K562 (cell line): ENCODE results near the gene CCDC106. TPM values are rescaled to one million over a fixed set of nuclear protein-coding genes. Genes with fewer than 3 reads are reported as not detected.

ENCODE experiments used
- ATAC-seq: fragments of 200-7000 bp; cut with Tn5 transposase; 3 replicates; pipeline ENCODE4 v1.9.1; 2020; ENCODE audit warnings: moderate library complexity
- BruUV-seq: library from RNA; stranded (reverse); fragments of 400-500 nt; replicated peaks from 2 replicates; lab custom pipeline; 2021; lab: Mats Ljungman, UMichigan
- CTCF ChIA-PET: fragments of 300-600 bp; formaldehyde crosslinking; extraction: SDS; loops from one replicate; lab custom pipeline; 2021; ENCODE audit warnings: low intra/inter-chr PET ratio; lab: Yijun Ruan, JAX
- POLR2A ChIA-PET: fragments of 300-600, 350-650 bp; sonication (Branson Sonifier 250); formaldehyde crosslinking; extraction: SDS; loops from one replicate; lab custom pipeline; 2021; ENCODE audit warnings: antibody characterized with exemption, inconsistent platforms; lab: Yijun Ruan, JAX
- DNase-seq, 4 experiments: peaks; one replicate each; pipeline versions ENCODE4 v3.0.0 to v3.0.0-alpha.2; 2011 to 2018; ENCODE audit warnings: low spot score in 3 of 4, mixed read lengths in 3 of 4; ENCODE audit errors: extremely low read depth in 1 of 4
- FAIRE-seq: peaks from 2 replicates; lab custom pipeline; 2011; peaks lifted over from hg19 to GRCh38; lab: Jason Lieb, UNC
- H2AFZ ChIP-seq: 2 replicates; pipeline ENCODE4 v1.6.0; 2011; ENCODE audit warnings: low read depth, low read length, control low read depth, inconsistent platforms
- H3K27ac ChIP-seq: fragments of 200-600 bp; 3 replicates; pipeline ENCODE4 v1.8.0; 2011; ENCODE audit warnings: low read depth, mild to moderate bottlenecking, control low read depth, inconsistent platforms, low read length, moderate library complexity, mixed read lengths; ENCODE audit errors: extremely low read depth
- H3K27me3 ChIP-seq, 2 experiments: fragments of 300-600 bp in 1 of 2; 2 replicates in 1 of 2; 3 replicates in 1 of 2; pipeline versions ENCODE4 v1.6.0 to v1.8.0; 2011; ENCODE audit warnings: inconsistent platforms in 2 of 2, low read length in 2 of 2, mild to moderate bottlenecking in 1 of 2, mixed read lengths in 1 of 2, moderate library complexity in 1 of 2; ENCODE audit not compliant: control insufficient read depth in 2 of 2, insufficient read depth in 2 of 2
- H3K36me3 ChIP-seq: fragments of 300-600 bp; 3 replicates; pipeline ENCODE4 v1.8.0; 2011; ENCODE audit warnings: mild to moderate bottlenecking, low read length, inconsistent platforms; ENCODE audit not compliant: control insufficient read depth, insufficient read depth
- H3K4me1 ChIP-seq, 2 experiments: fragments of 200-600 bp in 1 of 2; replicated peaks in 1 of 2; 2 replicates in 1 of 2; 3 replicates in 1 of 2; pipeline versions ENCODE4 v1.5.1 to v1.8.0; 2011; ENCODE audit warnings: inconsistent platforms in 2 of 2, low read length in 2 of 2, mild to moderate bottlenecking in 1 of 2, mixed read lengths in 1 of 2, moderate library complexity in 1 of 2; ENCODE audit not compliant: control insufficient read depth in 2 of 2, insufficient read depth in 2 of 2
- H3K4me2 ChIP-seq: 2 replicates; pipeline ENCODE4 v1.6.1; 2011; ENCODE audit warnings: low read length, control low read depth, inconsistent platforms, mixed read lengths; ENCODE audit not compliant: insufficient read depth
- H3K4me3 ChIP-seq: fragments of 200-600 bp; sonication (generic), shearing (Covaris generic); 2 replicates; pipeline ENCODE4 v1.5.1; 2016; ENCODE audit warnings: control low read depth, inconsistent platforms
- H3K79me2 ChIP-seq: fragments of 200-600 bp; 3 replicates; pipeline ENCODE4 v1.8.0; 2011; ENCODE audit warnings: low read length, inconsistent platforms; ENCODE audit not compliant: control insufficient read depth, insufficient read depth
- H3K9ac ChIP-seq, 2 experiments: 2 replicates each; pipeline versions ENCODE4 v1.6.0 to v1.6.1; 2011; ENCODE audit warnings: low read depth in 2 of 2, low read length in 2 of 2, control low read depth in 1 of 2, inconsistent platforms in 1 of 2, mild to moderate bottlenecking in 1 of 2, mixed read lengths in 1 of 2; ENCODE audit not compliant: insufficient read depth in 1 of 2
- H3K9me1 ChIP-seq: one replicate; pipeline ENCODE4 v1.6.0; 2011; ENCODE audit warnings: inconsistent platforms, mild to moderate bottlenecking, low read length, moderate library complexity; ENCODE audit not compliant: control insufficient read depth, insufficient read depth
- H3K9me3 ChIP-seq: replicated peaks from 2 replicates; pipeline ENCODE4 v1.5.1; 2011; ENCODE audit warnings: low read depth, low read length, inconsistent platforms; ENCODE audit not compliant: control insufficient read depth, insufficient read depth
- H4K20me1 ChIP-seq: replicated peaks from 2 replicates; pipeline ENCODE4 v1.6.1; 2011; ENCODE audit warnings: low read length, inconsistent platforms, mixed read lengths; ENCODE audit not compliant: control insufficient read depth, insufficient read depth
- ATF4 ChIP-seq: fragments of 450-650 bp; formaldehyde crosslinking; IDR thresholded peaks from 2 replicates; pipeline ENCODE4 v1.4.0; 2022; ENCODE audit warnings: mild to moderate bottlenecking, moderate library complexity
- BDP1 ChIP-seq: IDR thresholded peaks from 3 replicates; pipeline ENCODE4 v1.6.1; 2011; ENCODE audit not compliant: insufficient read length, insufficient read depth
- DNMT1 ChIP-seq: fragments of 450-650 bp; IDR thresholded peaks from 2 replicates; pipeline ENCODE4 v1.6.1; 2016; ENCODE audit warnings: antibody characterized with exemption, mild to moderate bottlenecking
- HMBOX1 ChIP-seq: sonication (generic); IDR thresholded peaks from 2 replicates; pipeline ENCODE4 v1.6.1; 2016
- HNRNPL ChIP-seq: fragments of 200-400 bp; formaldehyde crosslinking; IDR thresholded peaks from 2 replicates; pipeline ENCODE4 v1.6.1; 2017; ENCODE audit warnings: low read depth, mild to moderate bottlenecking, low read length
- LARP7 ChIP-seq: fragments of 450-650 bp; IDR thresholded peaks from 2 replicates; pipeline ENCODE4 v1.6.1; 2016
- RBM15 ChIP-seq: fragments of 200-400 bp; formaldehyde crosslinking; IDR thresholded peaks from 2 replicates; pipeline ENCODE4 v1.6.1; 2018; ENCODE audit warnings: mild to moderate bottlenecking, low read length, moderate library complexity; ENCODE audit not compliant: insufficient read depth
- RCOR1 ChIP-seq, 2 experiments: IDR thresholded peaks; 2 replicates each; pipeline ENCODE4 v1.6.1; 2012; ENCODE audit warnings: low read depth in 2 of 2, low read length in 2 of 2, borderline replicate concordance in 1 of 2, improper control_type of control experiment in 1 of 2
- SAP30 ChIP-seq: fragments of 200-600 bp; sonication (generic); IDR thresholded peaks from 2 replicates; pipeline ENCODE4 v1.6.1; 2012; ENCODE audit warnings: borderline replicate concordance, low read depth, mild to moderate bottlenecking, moderate library complexity, low read length, control low read depth, inconsistent platforms; ENCODE audit not compliant: insufficient read depth, poor library complexity, severe bottlenecking
- SIX5 ChIP-seq, 2 experiments: IDR thresholded peaks; 2 replicates each; pipeline ENCODE4 v1.6.1; 2011; ENCODE audit warnings: low read length in 2 of 2, borderline replicate concordance in 1 of 2, low read depth in 1 of 2, mild to moderate bottlenecking in 1 of 2, moderate library complexity in 1 of 2; ENCODE audit not compliant: insufficient read depth in 1 of 2
- SPI1 ChIP-seq: IDR thresholded peaks from 2 replicates; pipeline ENCODE4 v1.6.1; 2011; ENCODE audit warnings: low read depth, low read length, control low read depth, borderline replicate concordance
- ZNF41 ChIP-seq: fragments of 250-450 bp; sonication (Bioruptor Pico); conservative IDR thresholded peaks from 2 replicates; pipeline ENCODE4 v1.4.0; 2020; ENCODE audit warnings: mild to moderate bottlenecking
- ZNF57 ChIP-seq: fragments of 450-650 bp; formaldehyde crosslinking; IDR thresholded peaks from 2 replicates; pipeline ENCODE4 v1.4.0; 2020; ENCODE audit warnings: mild to moderate bottlenecking, moderate library complexity
- WGBS: fragments of 100-300 bp; shearing (Covaris generic); methylation state at CpG from one replicate; pipeline ENCODE4 v1.1.6; 2016; ENCODE audit warnings: low coverage, mixed read lengths; ENCODE audit not compliant: insufficient coverage; ENCODE audit errors: missing lambda C conversion rate; 5-methylcytosine and 5-hydroxymethylcytosine counted together
- in situ Hi-C: fragments of 300-500 bp; cut with MboI; formaldehyde crosslinking; loops from 4 replicates; pipeline ENCODE4 v1.15.0; 2018; ENCODE audit warnings: inconsistent platforms, mixed read lengths
- intact Hi-C: fragments of 100-400 bp; cut with micrococcal nuclease; formaldehyde crosslinking; loops from 2 replicates; pipeline ENCODE4 v1.14.2; 2022
- polyA plus RNA-seq, 8 experiments: library from polyadenylated mRNA; depleted of rRNA in 4 of 8; stranded (reverse) in 5 of 8; unstranded in 3 of 8; fragments of >200 nt; fragmentation: Nextera tagmentation in 2 of 8; fragmentation: Illumina TruSeq in 1 of 8; extraction: Ambion mirVana in 2 of 8; extraction: Trizol in 1 of 8; gene quantifications; 2 replicates each; pipeline versions ENCODE4 v1.2.1 to v1.2.3, GENCODE V29; 2011 to 2014; ENCODE audit warnings: inconsistent platforms in 1 of 8, missing spikeins in 1 of 8
- total RNA-seq, 7 experiments: library from RNA; depleted of rRNA in 6 of 7; stranded (reverse); fragments of >200 nt in 6 of 7; fragmentation: Illumina TruSeq in 2 of 7; extraction: Trizol in 2 of 7; gene quantifications; 2 replicates each; pipeline versions ENCODE4 v1.2.1 to v1.2.3, GENCODE V29; 2011 to 2021; ENCODE audit warnings: low replicate concordance in 1 of 7

CCDC106 gene
- total and polyA plus RNA-seq, 9 of the 15 experiments (the other 6 are each of a cell fraction or from before 2014, with no cell fraction given) = 0.10 to 27.5 (median 15.0) TPM; not detected in 1

- no TSS peak for BruUV-seq
- WGBS = 88% methylated on average over 37 of the region's 60 CpGs
- FAIRE-seq (no peak), ATAC-seq (no peak), DNase-seq (no peak)
- Histone ChIP-seq H3K79me2 (peaks cover 34% of the 10 kb centered on the region), H3K36me3 (peaks cover 7% of the 10 kb centered on the region; the same call in 2 of the 3 replicates), H3K27ac (no peak overlapping the region), H3K9me1 (no peaks in the 10 kb centered on the region), H4K20me1 (no peaks in the 10 kb centered on the region), H3K9me3 (0 out of 2 replicates have a peak, but pooled peaks cover 2% of the 10 kb centered on the region), H2AFZ (no peak overlapping the region), H3K4me2 (no peak overlapping the region), H3K4me1 (peaks cover 32 to 50% of the 10 kb centered on the region in 2 experiments), H3K27me3 (no peaks in the 10 kb centered on the region), H3K4me3 (no peak overlapping the region), H3K9ac (peak overlapping the region in 1 of 2 experiments; percentile 62; a peak in 2 of 4 replicates)
- in situ Hi-C loops (no loop called here), intact Hi-C loops (no loop called here)
- CTCF ChIA-PET = no interaction called here
- POLR2A ChIA-PET = no interaction called here
- TF ChIP-seq HMBOX1 = no peak
- TF ChIP-seq RCOR1 (IDR thresholded peaks at IDR 0.05; ENCODE audit: borderline replicate concordance in 1 of 2, low read depth in 2 of 2, low read length in 2 of 2) = no peak
- TF ChIP-seq ZNF57 (CRISPR knock-in tag) = no peak
- 0 out of 2 replicates have a peak, but pooled peaks have one; percentile 26 for TF ChIP-seq HNRNPL
- no peak for TF ChIP-seq BDP1
- no peak for TF ChIP-seq SAP30
- no peak for TF ChIP-seq SPI1
- TF ChIP-seq SIX5 (IDR thresholded peaks at IDR 0.05; ENCODE audit: borderline replicate concordance in 1 of 2, insufficient read depth in 1 of 2, low read depth in 1 of 2, low read length in 2 of 2) = no peak
- TF ChIP-seq DNMT1 = no peak
- TF ChIP-seq ZNF41 (CRISPR knock-in tag) = no peak
- no peak for TF ChIP-seq RBM15
- TF ChIP-seq ATF4 = no peak
- TF ChIP-seq LARP7 = no peak
Measured at GRCh38 chr19:55602104-55603001, 45.7 kb upstream of the CCDC106 start.
